Measurements from ENCODE around the gene OR2T27. TPM values are rescaled to one million over a fixed set of nuclear protein-coding genes. Genes with fewer than 3 reads are reported as not detected.

Gene OR2T27
- total and polyA plus RNA-seq, 3 donors from 2014 or later, result not detected

- WGBS, 2 donors, result 75 to 84% methylated on average over 1 of the region's 1 CpG
- H3K9me3 ChIP-seq, result no peaks in the 10 kb centered on the region
- DNase-seq, result no peak
- TF ChIP-seq CTCF (IDR thresholded peaks at IDR 0.05) (no peak), POLR2A (IDR thresholded peaks at IDR 0.05) (no peak)
- no peaks in the 10 kb centered on the region for H3K36me3 ChIP-seq (ENCODE audit: low read depth, missing control alignments)
- intact Hi-C loops (cut with DNase I; ENCODE audit: low total_unique reads), result no loop called here
- no peaks in the 10 kb centered on the region for H3K4me1 ChIP-seq
- H3K27ac ChIP-seq, result no peak overlapping the region
- no peaks in the 10 kb centered on the region for H3K27me3 ChIP-seq
- no peak overlapping the region for H3K4me3 ChIP-seq
Measured at GRCh38 chr1:248613742-248614141, 41.6 kb downstream of the OR2T27 start.

GRCh38 chr1:248611883-248612414, 43.4 kb downstream of the OR2T27 start:
- Histone ChIP-seq H3K27me3 (no peaks in the 10 kb centered on the region), H3K36me3 (ENCODE audit: low read depth, missing control alignments) (no peaks in the 10 kb centered on the region), H3K4me1 (no peaks in the 10 kb centered on the region), H3K27ac (no peak overlapping the region), H3K9me3 (no peaks in the 10 kb centered on the region), H3K4me3 (no peak overlapping the region)
- no peak for DNase-seq
- TF ChIP-seq CTCF (IDR thresholded peaks at IDR 0.05) (no peak), POLR2A (IDR thresholded peaks at IDR 0.05) (no peak)
- 66 to 70% methylated on average over 3 to 4 of the region's 4 CpGs for WGBS, 2 donors
- intact Hi-C loops (cut with DNase I; ENCODE audit: low total_unique reads), result no loop called here

GRCh38 chr1:248610301-248610700, 45.0 kb downstream of the OR2T27 start:
- WGBS, 2 donors, result 53 to 57% methylated on average over 3 of the region's 3 CpGs
- Histone ChIP-seq H3K4me3 (no peak overlapping the region), H3K4me1 (no peaks in the 10 kb centered on the region), H3K9me3 (no peaks in the 10 kb centered on the region), H3K36me3 (ENCODE audit: low read depth, missing control alignments) (no peaks in the 10 kb centered on the region), H3K27me3 (no peaks in the 10 kb centered on the region), H3K27ac (no peak overlapping the region)
- DNase-seq, result no peak
- intact Hi-C loops (cut with DNase I; ENCODE audit: low total_unique reads), result no loop called here
- no peak for TF ChIP-seq CTCF (IDR thresholded peaks at IDR 0.05)
- no peak for TF ChIP-seq POLR2A (IDR thresholded peaks at IDR 0.05)

Other genes starting within 250 kb of the OR2T27 start
- gene OR2T2, start 209.9 kb downstream of the OR2T27 start, total RNA-seq, result not detected
- not detected for gene OR2T2, start 209.9 kb downstream of the OR2T27 start, polyA plus RNA-seq (ENCODE audit: insufficient read depth, low read depth, low replicate concordance)
- not detected for gene OR2T3, start 182.2 kb downstream of the OR2T27 start, total RNA-seq
- not detected for gene OR2T3, start 182.2 kb downstream of the OR2T27 start, polyA plus RNA-seq (ENCODE audit: insufficient read depth, low read depth, low replicate concordance)
- gene OR2T5, start 166.9 kb downstream of the OR2T27 start, total RNA-seq, result not detected
- not detected for gene OR2T5, start 166.9 kb downstream of the OR2T27 start, polyA plus RNA-seq (ENCODE audit: insufficient read depth, low read depth, low replicate concordance)
- not detected for gene OR2G6, start 147.5 kb downstream of the OR2T27 start, total RNA-seq
- not detected for gene OR2G6, start 147.5 kb downstream of the OR2T27 start, polyA plus RNA-seq (ENCODE audit: insufficient read depth, low read depth, low replicate concordance)
- not detected for gene OR2T29, start 92.8 kb downstream of the OR2T27 start, total RNA-seq
- gene OR2T29, start 92.8 kb downstream of the OR2T27 start, polyA plus RNA-seq (ENCODE audit: insufficient read depth, low read depth, low replicate concordance), result not detected
- not detected for gene OR2T34, start 80.8 kb downstream of the OR2T27 start, total RNA-seq
- not detected for gene OR2T34, start 80.8 kb downstream of the OR2T27 start, polyA plus RNA-seq (ENCODE audit: insufficient read depth, low read depth, low replicate concordance)
- not detected for gene OR2T10, start 57.8 kb downstream of the OR2T27 start, total RNA-seq
- gene OR2T10, start 57.8 kb downstream of the OR2T27 start, polyA plus RNA-seq (ENCODE audit: insufficient read depth, low read depth, low replicate concordance), result not detected
- gene OR2T11, start 20.4 kb downstream of the OR2T27 start, total RNA-seq, result not detected
- gene OR2T11, start 20.4 kb downstream of the OR2T27 start, polyA plus RNA-seq (ENCODE audit: insufficient read depth, low read depth, low replicate concordance), result not detected
- not detected for gene OR2T35, start 10.2 kb downstream of the OR2T27 start, total RNA-seq
- gene OR2T35, start 10.2 kb downstream of the OR2T27 start, polyA plus RNA-seq (ENCODE audit: insufficient read depth, low read depth, low replicate concordance), result not detected
- under 1 TPM in 1 of 2 donors, not detected in 1; 0.43 TPM for gene OR14I1, start 47.2 kb upstream of the OR2T27 start, total RNA-seq
- not detected for gene OR14I1, start 47.2 kb upstream of the OR2T27 start, polyA plus RNA-seq (ENCODE audit: insufficient read depth, low read depth, low replicate concordance)
- under 1 TPM; 0.43 to 0.79 TPM for gene LYPD8, start 100.2 kb upstream of the OR2T27 start, total RNA-seq
- gene LYPD8, start 100.2 kb upstream of the OR2T27 start, polyA plus RNA-seq (ENCODE audit: insufficient read depth, low read depth, low replicate concordance), result 0.91 TPM
- 10 to 100 TPM; 31.1 to 31.5 TPM for gene SH3BP5L, start 170.4 kb upstream of the OR2T27 start, total RNA-seq
- 26.8 TPM for gene SH3BP5L, start 170.4 kb upstream of the OR2T27 start, polyA plus RNA-seq (ENCODE audit: insufficient read depth, low read depth, low replicate concordance)
- gene ZNF672, start 182.7 kb upstream of the OR2T27 start, total RNA-seq, result 10 to 100 TPM; 57.3 to 65.0 TPM
- 28.4 TPM for gene ZNF672, start 182.7 kb upstream of the OR2T27 start, polyA plus RNA-seq (ENCODE audit: insufficient read depth, low read depth, low replicate concordance)
- gene ZNF692, start 203.6 kb upstream of the OR2T27 start, total RNA-seq, result 10 to 100 TPM; 86.2 to 89.4 TPM
- 82.9 TPM for gene ZNF692, start 203.6 kb upstream of the OR2T27 start, polyA plus RNA-seq (ENCODE audit: insufficient read depth, low read depth, low replicate concordance)

Data from testis (tissue), 3 donors.